Keratinocyte (primary cell): ENCODE measurements around the gene CDKN1C.

ENCODE experiments used
- CTCF ChIP-seq, 3 experiments: IDR thresholded peaks in 1 of 3; conservative IDR thresholded peaks in 1 of 3; optimal IDR thresholded peaks in 1 of 3; 2 replicates in 2 of 3; 3 replicates in 1 of 3; pipeline versions ENCODE3 to v1.5.1; 2011; ENCODE audit warnings: low read length in 3 of 3, mild to moderate bottlenecking in 3 of 3, moderate library complexity in 2 of 3, control low read depth in 1 of 3, inconsistent platforms in 1 of 3; ENCODE audit not compliant: insufficient read depth in 2 of 3; ENCODE audit errors: extremely low read depth in 1 of 3
- EZH2 ChIP-seq: IDR thresholded peaks from one replicate; pipeline ENCODE4 v1.6.1; 2012; ENCODE audit warnings: inconsistent platforms, mild to moderate bottlenecking, low read length, moderate library complexity

DNA sequence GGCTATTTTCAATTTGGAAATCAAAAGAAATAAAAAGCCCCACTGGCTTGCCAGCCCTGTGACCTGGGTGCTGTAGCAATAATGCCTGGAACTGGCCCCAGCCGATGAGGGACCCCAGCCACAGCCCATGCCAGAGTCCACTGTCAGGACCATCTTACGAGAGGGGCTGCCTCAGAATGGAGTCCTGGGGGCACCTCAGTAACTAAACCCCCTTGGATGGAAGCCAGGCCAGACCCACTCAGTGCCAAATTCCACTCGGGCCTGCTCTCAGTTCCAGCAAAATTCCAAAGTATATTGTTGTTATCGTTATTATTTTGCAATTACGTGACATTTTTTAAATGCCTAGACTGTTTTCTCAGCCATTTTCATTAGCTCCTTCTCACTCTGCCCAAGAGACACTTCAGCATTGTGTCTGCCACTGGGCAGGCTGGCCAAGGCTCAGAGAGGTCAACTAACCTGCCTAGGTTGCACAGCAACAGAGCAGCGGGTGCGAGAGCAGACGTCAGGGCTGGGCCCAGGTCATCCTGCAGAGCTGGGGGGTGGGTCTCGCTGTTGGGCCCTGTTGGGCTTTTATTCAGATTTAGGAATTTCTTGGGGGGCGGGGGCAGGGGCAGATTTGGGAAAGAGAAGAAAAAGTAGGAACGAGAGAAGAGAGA is 19.5 kb downstream of the CDKN1C start:
- TF ChIP-seq EZH2 (no peak), CTCF (optimal IDR thresholded peaks at IDR 0.05 in 1 of 3, IDR thresholded peaks at IDR 0.05 in 1 of 3, conservative IDR thresholded peaks at IDR 0.05 in 1 of 3; ENCODE audit: extremely low read depth in 1 of 3, insufficient read depth in 2 of 3, low read length in 3 of 3) (no peak)
